HepG2 (cell line): ENCODE measurements around the gene BTN1A1. TPM values are rescaled to one million over a fixed set of nuclear protein-coding genes. Genes with fewer than 3 reads are reported as not detected.

Source experiments
- ATAC-seq: fragments of 200-7000 bp; cut with Tn5 transposase; 3 replicates; pipeline ENCODE4 v1.9.1; 2020; ENCODE audit warnings: mild to moderate bottlenecking, moderate library complexity
- BruUV-seq: library from RNA; stranded (reverse); fragments of 400-500 nt; replicated peaks from 2 replicates; lab custom pipeline; 2021; lab: Mats Ljungman, UMichigan
- CTCF ChIA-PET: fragments of 300-600 bp; formaldehyde crosslinking; extraction: SDS; loops from one replicate; lab custom pipeline; 2021; ENCODE audit warnings: low total read pairs, inconsistent platforms, low intra/inter-chr PET ratio; lab: Yijun Ruan, JAX
- POLR2A ChIA-PET: fragments of 350-600 bp; sonication (Branson Sonifier 250); formaldehyde crosslinking; loops from one replicate; lab custom pipeline; 2020; ENCODE audit warnings: antibody characterized with exemption, inconsistent platforms; lab: Yijun Ruan, JAX
- DNase-seq: peaks from one replicate; pipeline ENCODE4 v3.0.0-alpha.2; 2015; ENCODE audit warnings: low spot score
- FAIRE-seq: peaks from 3 replicates; lab custom pipeline; 2011; peaks lifted over from hg19 to GRCh38; lab: Jason Lieb, UNC
- H2AFZ ChIP-seq: one replicate; pipeline ENCODE4 v1.6.1; 2011; ENCODE audit warnings: low read length, inconsistent platforms
- H3K27ac ChIP-seq: fragments of 300-600 bp; 3 replicates; pipeline ENCODE4 v1.8.0; 2011; ENCODE audit warnings: mixed run types, mild to moderate bottlenecking, mixed read lengths, low read length, inconsistent platforms; ENCODE audit not compliant: insufficient read depth; ENCODE audit errors: extremely low read length
- H3K27me3 ChIP-seq, 2 experiments: fragments of 200-600 bp in 1 of 2; 2 replicates in 1 of 2; 3 replicates in 1 of 2; pipeline versions ENCODE4 v1.6.0 to v1.8.0; 2011; ENCODE audit warnings: low read length in 2 of 2, mild to moderate bottlenecking in 2 of 2, moderate library complexity in 2 of 2, inconsistent platforms in 1 of 2; ENCODE audit not compliant: insufficient read depth in 2 of 2, control insufficient read depth in 1 of 2
- H3K36me3 ChIP-seq, 2 experiments: fragments of 200-600 bp in 1 of 2; replicated peaks in 1 of 2; 2 replicates in 1 of 2; 3 replicates in 1 of 2; pipeline versions ENCODE4 v1.5.1 to v1.8.0; 2011; ENCODE audit warnings: low read length in 2 of 2, inconsistent platforms in 1 of 2; ENCODE audit not compliant: insufficient read depth in 2 of 2, control insufficient read depth in 1 of 2
- H3K4me1 ChIP-seq: 2 replicates; pipeline ENCODE4 v1.5.1; 2012; ENCODE audit warnings: low read length, inconsistent platforms; ENCODE audit not compliant: insufficient read depth
- H3K4me2 ChIP-seq: 2 replicates; pipeline ENCODE4 v1.6.0; 2011; ENCODE audit warnings: low read depth, low read length, inconsistent platforms
- H3K4me3 ChIP-seq, 3 experiments: fragments of 200-600 bp in 1 of 3; sonication (generic), shearing (Covaris generic) in 1 of 3; replicated peaks in 1 of 3; 2 replicates each; pipeline ENCODE4 v1.5.1; 2011 to 2016; ENCODE audit warnings: low read length in 3 of 3, inconsistent platforms in 2 of 3, low read depth in 2 of 3, mild to moderate bottlenecking in 2 of 3, control low read depth in 1 of 3, mixed read lengths in 1 of 3; ENCODE audit not compliant: insufficient read depth in 1 of 3
- H3K79me2 ChIP-seq: one replicate; pipeline ENCODE4 v1.6.1; 2011; ENCODE audit warnings: low read length, inconsistent platforms; ENCODE audit not compliant: insufficient read depth
- H3K9ac ChIP-seq: 2 replicates; pipeline ENCODE4 v1.6.0; 2011; ENCODE audit warnings: mild to moderate bottlenecking, low read depth, low read length, inconsistent platforms; ENCODE audit not compliant: insufficient read depth
- H3K9me3 ChIP-seq: 2 replicates; pipeline ENCODE4 v1.5.1; 2012; ENCODE audit warnings: mild to moderate bottlenecking, low read length
- H4K20me1 ChIP-seq: 2 replicates; pipeline ENCODE4 v1.6.0; 2011; ENCODE audit warnings: inconsistent platforms, mild to moderate bottlenecking, low read length, moderate library complexity; ENCODE audit not compliant: insufficient read depth
- REST ChIP-seq, 2 experiments: IDR thresholded peaks; 2 replicates each; pipeline ENCODE4 v1.6.1; 2011 to 2012; ENCODE audit warnings: low read length in 2 of 2, borderline replicate concordance in 1 of 2, low read depth in 1 of 2, mild to moderate bottlenecking in 1 of 2, moderate library complexity in 1 of 2
- SAFB2 ChIP-seq: sonication (generic); formaldehyde crosslinking; IDR thresholded peaks from 2 replicates; pipeline ENCODE4 v1.5.1; 2020; ENCODE audit warnings: missing genetic modification reagents, low read depth, mild to moderate bottlenecking, borderline replicate concordance
- SETDB1 ChIP-seq: sonication (generic); formaldehyde crosslinking; IDR thresholded peaks from 2 replicates; pipeline ENCODE4 v1.5.1; 2020; ENCODE audit warnings: missing genetic modification reagents, mild to moderate bottlenecking, borderline replicate concordance
- ZBTB8A ChIP-seq: sonication (generic); formaldehyde crosslinking; IDR thresholded peaks from 2 replicates; pipeline ENCODE4 v1.4.0; 2020; ENCODE audit warnings: mild to moderate bottlenecking, low read depth, missing genetic modification reagents, borderline replicate concordance
- ZFP36L2 ChIP-seq: sonication (generic); formaldehyde crosslinking; IDR thresholded peaks from 2 replicates; pipeline ENCODE4 v1.4.0; 2020; ENCODE audit warnings: missing genetic modification reagents
- ZNF274 ChIP-seq: sonication (generic); formaldehyde crosslinking; IDR thresholded peaks from 2 replicates; pipeline ENCODE4 v1.5.1; 2020; ENCODE audit warnings: mild to moderate bottlenecking, missing genetic modification reagents
- ZNF317 ChIP-seq: sonication (generic); formaldehyde crosslinking; IDR thresholded peaks from 2 replicates; pipeline ENCODE4 v1.5.0; 2020; ENCODE audit warnings: mild to moderate bottlenecking, missing genetic modification reagents
- ZNF441 ChIP-seq: sonication (generic); formaldehyde crosslinking; IDR thresholded peaks from 2 replicates; pipeline ENCODE4 v1.7.0; 2021; ENCODE audit warnings: missing genetic modification reagents, borderline replicate concordance
- ZNF629 ChIP-seq: sonication (generic); formaldehyde crosslinking; conservative IDR thresholded peaks from 2 replicates; pipeline ENCODE4 v1.5.0; 2020; ENCODE audit warnings: missing genetic modification reagents
- WGBS: methylation state at CpG from one replicate; pipeline ENCODE4 v1.1.6; 2017; ENCODE audit warnings: low lambda C conversion rate; 5-methylcytosine and 5-hydroxymethylcytosine counted together
- in situ Hi-C: cut with HindIII; loops from 2 replicates; pipeline ENCODE4 v1.10.0; 2017; ENCODE audit warnings: low pct_unique_long_range_greater_than_20kb; ENCODE audit not compliant: extremely low pct_ligation_motif_present
- intact Hi-C: fragments of 100-400 bp; cut with micrococcal nuclease; formaldehyde crosslinking; loops from one replicate; pipeline ENCODE4 v1.10.0; 2022; ENCODE audit not compliant: unreplicated experiment
- polyA plus RNA-seq, 8 experiments: library from polyadenylated mRNA; depleted of rRNA in 3 of 8; stranded (reverse) in 7 of 8; unstranded in 1 of 8; fragments of >200 nt; fragmentation: Illumina TruSeq in 4 of 8; extraction: Trizol in 4 of 8; gene quantifications; 2 replicates each; pipeline versions ENCODE4 v1.2.1 to v1.2.3, GENCODE V29; 2011 to 2016; ENCODE audit warnings: low read depth in 4 of 8, missing spikeins in 1 of 8, mixed read lengths in 1 of 8; ENCODE audit not compliant: insufficient read depth in 1 of 8
- total RNA-seq, 5 experiments: library from RNA; depleted of rRNA; stranded (reverse); fragments of >200 nt; fragmentation: Illumina TruSeq; extraction: Trizol; gene quantifications; 2 replicates each; pipeline ENCODE4 v1.2.3, GENCODE V29; 2016; ENCODE audit warnings: low read depth in 1 of 5
- TF ChIP-seq, protein P1 (sequence below): sonication (generic); formaldehyde crosslinking; IDR thresholded peaks from 2 replicates; pipeline ENCODE4 v1.8.0; 2022; ENCODE audit warnings: missing genetic modification reagents, mild to moderate bottlenecking, inconsistent platforms, borderline replicate concordance
- TF ChIP-seq, protein P2 (sequence below): sonication (generic); formaldehyde crosslinking; IDR thresholded peaks from 2 replicates; pipeline ENCODE4 v1.5.0; 2020; ENCODE audit warnings: mild to moderate bottlenecking, missing genetic modification reagents

BTN1A1 gene
- total and polyA plus RNA-seq, 2 of the 13 experiments (the other 11 are each of a cell fraction or from before 2014, with no cell fraction given), result 0.04 TPM; not detected in 1

DNA sequence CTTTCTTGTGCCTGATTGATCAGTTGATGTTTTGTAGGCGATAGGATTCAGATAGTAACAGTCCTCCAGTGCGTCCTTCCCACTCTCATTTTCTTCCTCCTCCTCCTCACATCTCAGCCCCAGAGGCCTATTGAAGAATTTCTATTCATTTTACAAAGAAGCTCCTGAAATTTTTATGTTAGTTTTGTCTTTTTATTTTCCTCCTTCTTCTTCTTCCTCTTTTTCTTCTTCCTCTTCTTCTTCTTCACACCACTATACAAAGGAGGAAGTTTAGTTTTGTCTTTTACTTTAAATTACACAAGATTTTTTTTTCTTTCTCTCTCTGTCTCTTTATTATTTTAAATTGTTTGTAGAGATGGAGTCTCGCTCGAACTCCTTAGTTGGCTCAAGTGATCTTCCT, 23.2 kb upstream of the BTN1A1 start:
- H3K36me3 ChIP-seq, result no peaks in the 10 kb centered on the region
- no peak for TF ChIP-seq ZFP36L2 (CRISPR knock-in tag)
- TF ChIP-seq, all 625 proteins: peak for 0
- CTCF ChIA-PET, result no interaction called here
- in situ Hi-C loops, result no loop called here
- FAIRE-seq (no peak), ATAC-seq (no peak), DNase-seq (no peak)
- POLR2A ChIA-PET, result no interaction called here
- no peaks in the 10 kb centered on the region for H3K27me3 ChIP-seq
- H2AFZ ChIP-seq, result no peak overlapping the region
- H3K9ac ChIP-seq, result no peak overlapping the region
- no peak overlapping the region for H3K4me2 ChIP-seq
- no peaks in the 10 kb centered on the region for H4K20me1 ChIP-seq
- H3K79me2 ChIP-seq, result no peaks in the 10 kb centered on the region
- intact Hi-C loops, result no loop called here
- no peak overlapping the region for H3K4me3 ChIP-seq
- H3K9me3 ChIP-seq, result no peaks in the 10 kb centered on the region
- BruUV-seq, result no TSS peak
- WGBS, result 94% methylated on average over 4 of the region's 4 CpGs
- no peak overlapping the region for H3K27ac ChIP-seq
- peaks cover 65% of the 10 kb centered on the region for H3K4me1 ChIP-seq

- Histone ChIP-seq H3K4me2 (no peak overlapping the region), H2AFZ (no peak overlapping the region), H3K27ac (no peak overlapping the region), H4K20me1 (no peaks in the 10 kb centered on the region), H3K36me3 (no peaks in the 10 kb centered on the region), H3K9ac (no peak overlapping the region), H3K27me3 (no peaks in the 10 kb centered on the region), H3K9me3 (no peaks in the 10 kb centered on the region), H3K4me1 (peaks cover 65% of the 10 kb centered on the region), H3K79me2 (no peaks in the 10 kb centered on the region), H3K4me3 (no peak overlapping the region)
- FAIRE-seq (no peak), ATAC-seq (no peak), DNase-seq (no peak)
- intact Hi-C loops, result no loop called here
- POLR2A ChIA-PET, result no interaction called here
- in situ Hi-C loops, result no loop called here
- BruUV-seq, result no TSS peak
- CTCF ChIA-PET, result no interaction called here
- WGBS, result 58% methylated on average over 1 of the region's 1 CpG
- TF ChIP-seq, protein P1, sequence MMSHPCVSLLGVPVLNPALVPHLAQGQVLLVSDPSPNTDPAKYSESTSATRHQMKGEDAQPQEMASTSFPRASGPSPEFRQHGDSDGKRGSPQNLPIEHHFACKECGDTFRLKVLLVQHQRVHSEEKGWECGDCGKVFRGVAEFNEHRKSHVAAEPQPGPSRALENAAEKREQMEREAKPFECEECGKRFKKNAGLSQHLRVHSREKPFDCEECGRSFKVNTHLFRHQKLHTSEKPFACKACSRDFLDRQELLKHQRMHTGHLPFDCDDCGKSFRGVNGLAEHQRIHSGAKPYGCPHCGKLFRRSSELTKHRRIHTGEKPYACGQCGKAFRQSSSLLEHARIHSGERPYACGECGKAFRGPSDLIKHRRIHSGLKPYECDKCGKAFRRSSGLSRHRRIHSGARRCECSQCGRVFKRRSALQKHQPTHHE (CRISPR knock-in tag), result no peak
- TF ChIP-seq ZNF441 (CRISPR knock-in tag), result no peak
- TF ChIP-seq ZNF317 (CRISPR knock-in tag), result no peak
- TF ChIP-seq REST (IDR thresholded peaks at IDR 0.05; ENCODE audit: borderline replicate concordance in 1 of 2, low read depth in 1 of 2, low read length in 2 of 2), result no peak
- TF ChIP-seq SETDB1, result no peak
- no peak for TF ChIP-seq ZNF629 (CRISPR knock-in tag)
- no peak for TF ChIP-seq SAFB2 (CRISPR knock-in tag)
- TF ChIP-seq ZNF274 (CRISPR knock-in tag), result no peak
- TF ChIP-seq ZBTB8A, result no peak
- TF ChIP-seq, protein P2, sequence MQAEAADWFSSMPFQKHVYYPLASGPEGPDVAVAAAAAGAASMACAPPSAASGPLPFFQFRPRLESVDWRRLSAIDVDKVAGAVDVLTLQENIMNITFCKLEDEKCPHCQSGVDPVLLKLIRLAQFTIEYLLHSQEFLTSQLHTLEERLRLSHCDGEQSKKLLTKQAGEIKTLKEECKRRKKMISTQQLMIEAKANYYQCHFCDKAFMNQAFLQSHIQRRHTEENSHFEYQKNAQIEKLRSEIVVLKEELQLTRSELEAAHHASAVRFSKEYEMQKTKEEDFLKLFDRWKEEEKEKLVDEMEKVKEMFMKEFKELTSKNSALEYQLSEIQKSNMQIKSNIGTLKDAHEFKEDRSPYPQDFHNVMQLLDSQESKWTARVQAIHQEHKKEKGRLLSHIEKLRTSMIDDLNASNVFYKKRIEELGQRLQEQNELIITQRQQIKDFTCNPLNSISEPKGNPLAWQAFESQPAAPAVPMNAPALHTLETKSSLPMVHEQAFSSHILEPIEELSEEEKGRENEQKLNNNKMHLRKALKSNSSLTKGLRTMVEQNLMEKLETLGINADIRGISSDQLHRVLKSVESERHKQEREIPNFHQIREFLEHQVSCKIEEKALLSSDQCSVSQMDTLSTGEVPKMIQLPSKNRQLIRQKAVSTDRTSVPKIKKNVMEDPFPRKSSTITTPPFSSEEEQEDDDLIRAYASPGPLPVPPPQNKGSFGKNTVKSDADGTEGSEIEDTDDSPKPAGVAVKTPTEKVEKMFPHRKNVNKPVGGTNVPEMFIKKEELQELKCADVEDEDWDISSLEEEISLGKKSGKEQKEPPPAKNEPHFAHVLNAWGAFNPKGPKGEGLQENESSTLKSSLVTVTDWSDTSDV (CRISPR knock-in tag), result no peak
Measured at GRCh38 chr6:26477426-26477825, 22.7 kb upstream of the BTN1A1 start.
